GM12878 (cell line): ENCODE measurements around the gene PTCD1. TPM values are rescaled to one million over a fixed set of nuclear protein-coding genes. Genes with fewer than 3 reads are reported as not detected.
A peak's percentile ranks its signal among the peaks of the same experiment; 100 is the strongest.

Experiments used
- ATF7 ChIP-seq: fragments of 450-650 bp; IDR thresholded peaks from 2 replicates; pipeline ENCODE4 v1.6.1; 2016; ENCODE audit warnings: low read depth, mild to moderate bottlenecking
- BCL3 ChIP-seq: IDR thresholded peaks from 2 replicates; pipeline ENCODE4 v1.6.1; 2011; ENCODE audit warnings: borderline replicate concordance, low read depth, mild to moderate bottlenecking, moderate library complexity, low read length; ENCODE audit not compliant: insufficient read depth, poor library complexity, severe bottlenecking
- CBX3 ChIP-seq: fragments of 200-600 bp; sonication (generic); IDR thresholded peaks from 2 replicates; pipeline ENCODE4 v1.6.1; 2016; ENCODE audit warnings: low read depth, borderline replicate concordance
- CBX5 ChIP-seq: sonication (generic); IDR thresholded peaks from 2 replicates; pipeline ENCODE4 v1.6.1; 2016; ENCODE audit warnings: low read depth, moderate library complexity, mild to moderate bottlenecking, inconsistent platforms
- CEBPB ChIP-seq, 2 experiments: fragments of 150-350 bp in 1 of 2; IDR thresholded peaks; 2 replicates each; pipeline ENCODE4 v1.6.1; 2012 to 2014; ENCODE audit warnings: low read depth in 2 of 2, low read length in 2 of 2, borderline replicate concordance in 1 of 2, inconsistent platforms in 1 of 2
- GABPA ChIP-seq: IDR thresholded peaks from 2 replicates; pipeline ENCODE4 v1.6.1; 2014; ENCODE audit warnings: antibody characterized with exemption, low read depth, mild to moderate bottlenecking, inconsistent platforms
- GATAD2B ChIP-seq: fragments of 450-650 bp; conservative IDR thresholded peaks from 2 replicates; pipeline ENCODE4 v1.6.1; 2017; ENCODE audit warnings: low read depth, mild to moderate bottlenecking, moderate library complexity
- HDAC2 ChIP-seq: fragments of 200-600 bp; sonication (generic); IDR thresholded peaks from 2 replicates; pipeline ENCODE4 v1.6.1; 2017
- MEF2A ChIP-seq: IDR thresholded peaks from 2 replicates; pipeline ENCODE4 v1.6.1; 2011; ENCODE audit warnings: low read depth, mild to moderate bottlenecking, low read length, moderate library complexity; ENCODE audit not compliant: insufficient read depth
- MTA3 ChIP-seq: IDR thresholded peaks from 2 replicates; pipeline ENCODE4 v1.6.1; 2012; ENCODE audit warnings: low read length, inconsistent platforms, borderline replicate concordance
- NFYA ChIP-seq: IDR thresholded peaks from 2 replicates; pipeline ENCODE4 v1.6.1; 2011; ENCODE audit warnings: low read depth, mild to moderate bottlenecking, low read length, improper control_type of control experiment, borderline replicate concordance
- NR2C2 ChIP-seq: IDR thresholded peaks from 2 replicates; pipeline ENCODE4 v1.6.1; 2011; ENCODE audit warnings: borderline replicate concordance, low read depth; ENCODE audit not compliant: control insufficient read depth, insufficient read length
- NRF1 ChIP-seq: conservative IDR thresholded peaks from 2 replicates; pipeline ENCODE4 v1.6.1; 2011; ENCODE audit warnings: mild to moderate bottlenecking, low read depth, low read length, improper control_type of control experiment
- PBX3 ChIP-seq: IDR thresholded peaks from 2 replicates; pipeline ENCODE4 v1.6.1; 2011; ENCODE audit warnings: mild to moderate bottlenecking, low read depth, low read length, moderate library complexity; ENCODE audit not compliant: insufficient replicate concordance
- PML ChIP-seq: IDR thresholded peaks from 2 replicates; pipeline ENCODE4 v1.6.1; 2012; ENCODE audit warnings: low read length, inconsistent platforms
- RAD51 ChIP-seq: fragments of 450-650 bp; IDR thresholded peaks from 2 replicates; pipeline ENCODE4 v1.6.1; 2016; ENCODE audit warnings: moderate library complexity, mild to moderate bottlenecking, inconsistent platforms
- RB1 ChIP-seq: fragments of 450-650 bp; formaldehyde crosslinking; IDR thresholded peaks from 2 replicates; pipeline ENCODE4 v1.6.1; 2017; ENCODE audit warnings: mild to moderate bottlenecking, borderline replicate concordance
- SREBF1 ChIP-seq: IDR thresholded peaks from 2 replicates; pipeline ENCODE4 v1.6.1; 2012; ENCODE audit warnings: mild to moderate bottlenecking, low read length
- STAT1 ChIP-seq: fragments of 450-650 bp; conservative IDR thresholded peaks from 2 replicates; pipeline ENCODE4 v1.6.1; 2014; ENCODE audit warnings: antibody characterized with exemption, mild to moderate bottlenecking
- YBX1 ChIP-seq: fragments of 450-650 bp; IDR thresholded peaks from 2 replicates; pipeline ENCODE4 v1.6.1; 2016; ENCODE audit warnings: antibody characterized with exemption
- ZBTB11 ChIP-seq: fragments of 450-650 bp; formaldehyde crosslinking; IDR thresholded peaks from 2 replicates; pipeline ENCODE4 v1.5.0; 2022; ENCODE audit warnings: mild to moderate bottlenecking, missing genetic modification characterization
- ZNF24 ChIP-seq: fragments of 450-650 bp; IDR thresholded peaks from 2 replicates; pipeline ENCODE4 v1.6.1; 2017; ENCODE audit warnings: antibody characterized with exemption, mild to moderate bottlenecking
- polyA plus RNA-seq, 11 experiments: library from polyadenylated mRNA; depleted of rRNA in 4 of 11; unstranded in 6 of 11; stranded (reverse) in 5 of 11; fragments of >200 nt; fragmentation: Nextera tagmentation in 4 of 11; fragmentation: Illumina TruSeq in 1 of 11; extraction: Ambion mirVana in 4 of 11; extraction: Trizol in 1 of 11; gene quantifications; 1 replicate in 1 of 11; 2 replicates in 10 of 11; pipeline versions ENCODE4 v1.2.1 to v1.2.3, GENCODE V29; 2011 to 2016; ENCODE audit warnings: inconsistent platforms in 2 of 11, missing spikeins in 2 of 11, low read depth in 1 of 11
- total RNA-seq, 4 experiments: library from RNA; depleted of rRNA in 3 of 4; stranded (reverse); fragments of >200 nt in 3 of 4; fragmentation: Illumina TruSeq in 1 of 4; extraction: Trizol in 1 of 4; gene quantifications; 2 replicates each; pipeline versions ENCODE4 v1.2.1 to v1.2.3, GENCODE V29; 2013 to 2021
- TF ChIP-seq, protein P1 (sequence below): IDR thresholded peaks from 2 replicates; pipeline ENCODE4 v1.6.1; 2011; ENCODE audit warnings: borderline replicate concordance, low read depth, mild to moderate bottlenecking, moderate library complexity, mixed read lengths, low read length; ENCODE audit not compliant: insufficient read depth; ENCODE audit errors: extremely low read length

PTCD1 gene
- total and polyA plus RNA-seq, 10 of the 15 experiments (the other 5 are each of a cell fraction or from before 2014, with no cell fraction given), result 0.26 to 9.7 (median 5.0) TPM

GRCh38 chr7:99438573-99439480, at the start of gene PTCD1, which contains the start of gene CPSF4 (continued):
- TF ChIP-seq PML (peak; percentile 40; the same call in 1 of the 2 replicates), STAT1 (0 out of 2 replicates have a peak, but pooled peaks have one; percentile 89), PBX3 (no peak), GABPA (0 out of 2 replicates have a peak, but pooled peaks have one; percentile 41), GATAD2B (peak; percentile 72; the same call in 1 of the 2 replicates), YBX1 (no peak), SREBF1 (no peak), HDAC2 (no peak), MTA3 (no peak), ATF7 (peak; percentile 23; the same call in 1 of the 2 replicates), CBX3 (no peak), NR2C2 (peak; percentile 87), NFYA (no peak), MEF2A (peak; percentile 35; the same call in 1 of the 2 replicates), CBX5 (no peak), NRF1 (peak; percentile 31; the same call in 1 of the 2 replicates), ZBTB11 (CRISPR knock-in tag) (peak; percentile 63), CEBPB (IDR thresholded peaks at IDR 0.05; ENCODE audit: borderline replicate concordance in 1 of 2, low read depth in 2 of 2, low read length in 2 of 2) (no peak), RAD51 (peak; percentile 63; the same call in 1 of the 2 replicates), RB1 (peak; percentile 90; the same call in 1 of the 2 replicates), ZNF24 (peak; percentile 57; the same call in 1 of the 2 replicates), BCL3 (no peak)
- TF ChIP-seq, protein P1, sequence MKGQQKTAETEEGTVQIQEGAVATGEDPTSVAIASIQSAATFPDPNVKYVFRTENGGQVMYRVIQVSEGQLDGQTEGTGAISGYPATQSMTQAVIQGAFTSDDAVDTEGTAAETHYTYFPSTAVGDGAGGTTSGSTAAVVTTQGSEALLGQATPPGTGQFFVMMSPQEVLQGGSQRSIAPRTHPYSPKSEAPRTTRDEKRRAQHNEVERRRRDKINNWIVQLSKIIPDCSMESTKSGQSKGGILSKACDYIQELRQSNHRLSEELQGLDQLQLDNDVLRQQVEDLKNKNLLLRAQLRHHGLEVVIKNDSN, result no peak
